Measurements from ENCODE around the gene ANKRD40CL.

Gene ANKRD40CL

DNA sequence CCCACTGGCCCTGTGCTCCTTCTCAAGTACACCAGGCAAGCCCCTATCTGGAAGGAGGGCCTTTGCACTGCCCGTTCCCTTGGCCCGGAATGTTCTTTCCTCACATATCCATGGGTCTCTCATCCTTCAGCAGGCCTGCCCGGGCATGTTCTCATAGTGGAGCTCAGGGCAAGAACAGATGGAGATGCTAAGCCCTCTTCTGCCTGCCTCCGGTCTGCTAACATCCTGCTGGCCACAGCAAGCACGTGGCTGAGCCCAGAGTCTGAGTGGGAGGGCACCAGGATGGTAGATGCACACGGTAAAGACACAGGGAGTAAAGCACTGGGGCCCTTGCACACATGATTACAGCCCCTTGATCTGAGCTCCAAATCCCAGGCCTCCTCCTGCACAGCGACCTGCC lies 19.8 kb upstream of the ANKRD40CL start:
- DNase-seq (ENCODE audit: extremely low read depth, low read depth): no peak
- TF ChIP-seq, protein P1, sequence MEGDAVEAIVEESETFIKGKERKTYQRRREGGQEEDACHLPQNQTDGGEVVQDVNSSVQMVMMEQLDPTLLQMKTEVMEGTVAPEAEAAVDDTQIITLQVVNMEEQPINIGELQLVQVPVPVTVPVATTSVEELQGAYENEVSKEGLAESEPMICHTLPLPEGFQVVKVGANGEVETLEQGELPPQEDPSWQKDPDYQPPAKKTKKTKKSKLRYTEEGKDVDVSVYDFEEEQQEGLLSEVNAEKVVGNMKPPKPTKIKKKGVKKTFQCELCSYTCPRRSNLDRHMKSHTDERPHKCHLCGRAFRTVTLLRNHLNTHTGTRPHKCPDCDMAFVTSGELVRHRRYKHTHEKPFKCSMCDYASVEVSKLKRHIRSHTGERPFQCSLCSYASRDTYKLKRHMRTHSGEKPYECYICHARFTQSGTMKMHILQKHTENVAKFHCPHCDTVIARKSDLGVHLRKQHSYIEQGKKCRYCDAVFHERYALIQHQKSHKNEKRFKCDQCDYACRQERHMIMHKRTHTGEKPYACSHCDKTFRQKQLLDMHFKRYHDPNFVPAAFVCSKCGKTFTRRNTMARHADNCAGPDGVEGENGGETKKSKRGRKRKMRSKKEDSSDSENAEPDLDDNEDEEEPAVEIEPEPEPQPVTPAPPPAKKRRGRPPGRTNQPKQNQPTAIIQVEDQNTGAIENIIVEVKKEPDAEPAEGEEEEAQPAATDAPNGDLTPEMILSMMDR (IDR thresholded peaks at IDR 0.05; ENCODE audit: low read depth, low read length): no peak

DNA sequence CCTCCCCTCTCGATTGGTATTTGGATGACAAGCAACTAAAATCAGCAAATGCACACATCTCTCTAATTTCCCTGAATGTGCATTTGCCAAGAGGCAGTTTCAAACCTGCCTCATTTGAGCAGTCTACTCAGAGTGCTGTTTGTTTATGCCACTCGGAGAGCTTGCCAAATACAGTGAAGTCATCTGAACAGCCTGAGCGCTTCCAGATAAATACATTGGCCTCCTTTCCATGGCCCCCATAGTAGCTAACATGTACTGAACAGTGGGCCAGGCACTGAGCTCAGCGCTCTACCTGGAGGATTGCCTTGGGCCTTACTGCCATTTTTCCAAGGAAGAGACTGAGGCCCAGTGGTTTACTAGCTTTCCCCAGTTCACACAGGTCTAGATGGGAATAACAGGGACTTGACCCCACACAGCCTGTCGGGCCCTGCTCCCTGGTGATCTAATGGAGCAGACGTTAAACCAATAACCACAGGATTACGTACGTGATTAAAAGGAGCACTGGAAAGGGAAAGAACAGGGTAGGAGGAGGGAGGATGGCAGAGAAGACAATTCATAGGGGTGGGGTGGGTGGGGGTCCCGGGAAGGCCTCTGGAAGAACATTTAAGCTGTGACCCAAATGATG lies 18.7 kb upstream of the ANKRD40CL start:
- DNase-seq (ENCODE audit: extremely low read depth, low read depth): peak; percentile 40
- TF ChIP-seq, protein P1 (IDR thresholded peaks at IDR 0.05; ENCODE audit: low read depth, low read length): no peak

DNA sequence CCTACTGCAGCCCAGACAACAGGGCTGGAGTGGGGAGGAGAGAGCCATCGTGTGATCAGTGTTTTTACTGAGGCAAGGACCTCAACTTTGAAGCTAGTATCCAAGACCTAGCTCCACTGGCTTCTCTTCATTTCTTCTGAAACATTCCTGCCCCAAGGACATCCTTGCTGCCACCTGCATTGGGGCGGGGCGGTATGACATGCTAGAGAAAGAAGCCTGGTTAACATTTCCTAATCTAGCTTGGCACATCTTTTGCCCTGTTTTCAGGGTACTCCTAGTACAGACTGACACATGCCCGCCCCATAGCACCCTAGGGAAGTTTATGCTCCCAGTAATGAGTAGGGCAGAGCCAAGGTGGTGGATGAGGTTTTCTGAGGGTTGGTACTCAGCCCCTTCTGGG lies 17.8 kb upstream of the ANKRD40CL start:
- TF ChIP-seq, protein P1 (IDR thresholded peaks at IDR 0.05; ENCODE audit: low read depth, low read length): no peak
- DNase-seq (ENCODE audit: extremely low read depth, low read depth): no peak

DNA sequence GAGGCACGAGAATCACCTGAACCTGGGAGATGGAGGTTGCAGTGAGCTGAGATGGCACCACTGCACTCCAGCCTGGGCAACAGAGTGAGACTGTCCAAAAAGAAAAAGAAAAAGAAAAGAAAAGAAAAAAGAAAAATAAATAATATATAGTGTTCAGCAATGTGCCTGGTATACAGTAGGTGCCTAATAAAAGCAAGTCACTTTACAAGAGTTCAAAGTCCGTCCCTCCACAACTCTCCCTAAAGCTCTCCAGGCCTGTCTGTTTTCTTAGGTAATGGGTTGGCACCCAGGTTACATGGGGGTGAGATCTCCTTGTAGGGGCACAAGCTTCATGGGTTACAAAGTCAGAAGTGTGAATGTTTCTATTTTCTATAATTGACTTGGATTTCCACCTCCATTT lies 16.6 kb upstream of the ANKRD40CL start:
- no peak for DNase-seq (ENCODE audit: extremely low read depth, low read depth)
- TF ChIP-seq, protein P1 (IDR thresholded peaks at IDR 0.05; ENCODE audit: low read depth, low read length): no peak

DNA sequence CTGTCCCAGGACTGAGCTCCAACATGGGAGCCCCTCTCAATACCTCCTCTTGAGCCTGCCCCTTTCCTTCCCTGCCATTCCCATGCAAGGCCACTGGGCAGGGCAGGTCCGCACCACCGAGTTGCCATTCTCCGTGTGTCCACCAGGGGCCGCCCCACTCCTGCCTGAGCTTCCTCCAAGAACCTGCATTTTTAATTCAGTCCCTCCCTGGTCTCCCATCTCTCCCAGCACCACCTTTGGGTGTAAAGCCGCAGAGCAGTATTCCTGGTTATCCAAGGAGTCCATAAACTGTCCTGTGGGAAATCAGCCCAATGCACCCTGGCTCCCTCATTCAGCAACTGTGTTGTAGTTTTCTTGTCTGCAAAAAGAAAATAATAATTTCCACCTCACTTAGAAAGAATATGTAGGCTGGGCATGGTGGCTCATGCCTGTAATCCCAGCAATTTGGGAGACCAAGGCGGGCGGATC lies 15.9 kb upstream of the ANKRD40CL start:
- peak; percentile 59 for DNase-seq (ENCODE audit: extremely low read depth, low read depth)
- TF ChIP-seq, protein P1 (IDR thresholded peaks at IDR 0.05; ENCODE audit: low read depth, low read length): peak; percentile 97

DNA sequence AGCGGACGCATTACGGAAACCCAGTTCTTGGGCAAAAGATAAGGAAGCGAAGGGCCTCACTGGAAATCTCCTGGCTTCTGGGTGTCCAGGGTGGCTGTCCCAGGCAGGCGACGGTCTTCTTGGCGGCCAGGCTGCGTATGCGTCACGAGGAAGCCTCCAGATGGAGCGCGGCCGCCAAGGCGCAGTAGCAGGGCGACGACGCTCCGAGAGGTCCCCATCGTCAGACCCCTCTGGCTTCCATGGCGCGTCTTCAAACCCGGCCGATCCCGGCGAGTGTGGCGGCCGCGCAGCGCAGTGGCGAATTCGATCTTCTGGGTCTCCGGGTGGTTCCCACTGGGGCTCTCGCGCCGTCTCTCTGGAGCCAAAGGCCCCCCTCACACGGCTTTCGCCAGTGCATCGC lies 13.8 kb upstream of the ANKRD40CL start:
- TF ChIP-seq, protein P1 (IDR thresholded peaks at IDR 0.05; ENCODE audit: low read depth, low read length): no peak
- DNase-seq (ENCODE audit: extremely low read depth, low read depth): no peak

DNA sequence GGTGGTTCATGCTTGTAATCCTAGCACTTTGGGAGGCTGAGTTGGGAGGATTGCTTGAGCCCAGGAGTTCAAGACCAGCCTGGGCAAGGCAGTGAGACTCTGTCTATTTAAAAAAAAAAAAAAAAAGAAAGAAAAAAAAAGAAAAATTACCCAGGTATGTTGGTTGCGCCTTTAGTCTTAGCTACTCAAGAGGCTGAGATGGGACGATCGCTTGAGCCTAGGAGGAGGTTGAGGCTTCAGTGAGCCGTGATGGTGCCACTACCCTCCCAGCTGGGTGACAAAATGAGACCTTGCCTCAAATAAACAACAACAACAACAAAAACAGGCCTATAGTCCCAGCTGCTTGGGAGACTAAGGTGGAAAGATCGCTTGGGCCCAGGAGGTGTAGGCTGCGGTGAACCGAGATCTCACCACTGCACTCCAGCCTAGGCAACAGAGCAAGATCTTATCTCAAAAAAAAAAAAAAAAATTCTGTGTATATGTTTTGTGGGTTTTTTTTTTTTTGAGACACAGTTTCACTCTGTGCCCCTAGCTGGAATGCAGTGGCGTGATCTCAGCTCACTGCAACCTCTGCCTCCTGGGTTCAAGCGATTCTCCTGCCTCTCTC lies 12.5 kb upstream of the ANKRD40CL start:
- TF ChIP-seq, protein P1 (IDR thresholded peaks at IDR 0.05; ENCODE audit: low read depth, low read length): no peak
- DNase-seq (ENCODE audit: extremely low read depth, low read depth): no peak
